ENCODE measurements around the gene CD300LD.

DNA sequence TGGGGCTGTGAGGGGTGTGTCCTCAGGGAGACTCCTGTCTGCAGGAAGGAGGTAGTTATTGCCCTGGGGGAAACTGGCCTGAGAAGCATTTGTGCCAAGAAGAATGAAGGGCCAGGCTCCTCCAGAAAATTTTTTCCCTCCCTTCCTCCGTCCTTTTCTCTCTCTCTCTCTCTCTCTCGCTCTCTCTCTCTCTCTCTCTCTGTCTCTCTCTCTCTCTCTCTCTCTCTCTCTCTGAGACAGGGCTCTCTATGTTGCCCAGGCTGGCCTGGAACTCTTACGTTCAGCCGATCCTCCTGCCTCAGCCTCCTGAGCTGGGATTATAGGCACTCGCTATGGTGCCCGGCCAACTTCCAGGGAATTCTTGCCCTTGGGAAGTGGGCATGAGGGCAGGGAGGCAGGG lies 20.0 kb upstream of the CD300LD start:
- TF ChIP-seq, protein P1, sequence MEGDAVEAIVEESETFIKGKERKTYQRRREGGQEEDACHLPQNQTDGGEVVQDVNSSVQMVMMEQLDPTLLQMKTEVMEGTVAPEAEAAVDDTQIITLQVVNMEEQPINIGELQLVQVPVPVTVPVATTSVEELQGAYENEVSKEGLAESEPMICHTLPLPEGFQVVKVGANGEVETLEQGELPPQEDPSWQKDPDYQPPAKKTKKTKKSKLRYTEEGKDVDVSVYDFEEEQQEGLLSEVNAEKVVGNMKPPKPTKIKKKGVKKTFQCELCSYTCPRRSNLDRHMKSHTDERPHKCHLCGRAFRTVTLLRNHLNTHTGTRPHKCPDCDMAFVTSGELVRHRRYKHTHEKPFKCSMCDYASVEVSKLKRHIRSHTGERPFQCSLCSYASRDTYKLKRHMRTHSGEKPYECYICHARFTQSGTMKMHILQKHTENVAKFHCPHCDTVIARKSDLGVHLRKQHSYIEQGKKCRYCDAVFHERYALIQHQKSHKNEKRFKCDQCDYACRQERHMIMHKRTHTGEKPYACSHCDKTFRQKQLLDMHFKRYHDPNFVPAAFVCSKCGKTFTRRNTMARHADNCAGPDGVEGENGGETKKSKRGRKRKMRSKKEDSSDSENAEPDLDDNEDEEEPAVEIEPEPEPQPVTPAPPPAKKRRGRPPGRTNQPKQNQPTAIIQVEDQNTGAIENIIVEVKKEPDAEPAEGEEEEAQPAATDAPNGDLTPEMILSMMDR (conservative IDR thresholded peaks at IDR 0.05) = no peak
- no peak for TF ChIP-seq EZH2 (IDR thresholded peaks at IDR 0.05; ENCODE audit: low read depth)
